A549 (cell line): ENCODE data around the gene TLCD5. TPM values are rescaled to one million over a fixed set of nuclear protein-coding genes. Genes with fewer than 3 reads are reported as not detected.
A peak's percentile ranks its signal among the peaks of the same experiment; 100 is the strongest.

Experiments
- ATAC-seq, 2 experiments: fragments of 200-7000 bp in 1 of 2; fragments of >200 bp in 1 of 2; cut with Nextera tagmentation in 1 of 2; cut with Tn5 transposase in 1 of 2; 3 replicates each; pipeline versions ENCODE4 v1.8.0 to v1.9.1; 2018 to 2020; ENCODE audit warnings: mild to moderate bottlenecking in 1 of 2, moderate library complexity in 1 of 2
- CTCF ChIA-PET: fragments of 300-600 bp; sonication (Branson Sonifier 250); formaldehyde crosslinking; extraction: SDS; loops from one replicate; lab custom pipeline; 2021; ENCODE audit warnings: antibody characterized with exemption, inconsistent platforms; lab: Yijun Ruan, JAX
- POLR2A ChIA-PET: fragments of 350-600 bp; formaldehyde crosslinking; extraction: SDS; loops from one replicate; lab custom pipeline; 2021; ENCODE audit warnings: antibody characterized with exemption, inconsistent platforms; lab: Yijun Ruan, JAX
- DNase-seq, 2 experiments: peaks; one replicate each; pipeline versions ENCODE4 v3.0.0 to v3.0.0-alpha.2; 2011 to 2016; ENCODE audit warnings: low read depth in 1 of 2, low spot score in 1 of 2
- FAIRE-seq: peaks from 2 replicates; lab custom pipeline; 2011; peaks lifted over from hg19 to GRCh38; lab: Jason Lieb, UNC
- H3K27ac ChIP-seq, 2 experiments: fragments of >200 bp; sonication (Bioruptor Twin); formaldehyde crosslinking; 3 replicates each; pipeline ENCODE4 v1.5.1; 2016 to 2017
- H3K4me1 ChIP-seq: fragments of >200 bp; sonication (Bioruptor Twin); formaldehyde crosslinking; 3 replicates; pipeline ENCODE4 v1.6.1; 2016
- H3K4me2 ChIP-seq: fragments of >200 bp; sonication (Bioruptor Twin); formaldehyde crosslinking; 3 replicates; pipeline ENCODE4 v1.6.1; 2016
- H3K4me3 ChIP-seq: fragments of >200 bp; sonication (Bioruptor Twin); formaldehyde crosslinking; 3 replicates; pipeline ENCODE4 v1.5.1; 2016
- H3K9me3 ChIP-seq: fragments of >200 bp; sonication (Bioruptor Twin); formaldehyde crosslinking; 3 replicates; pipeline ENCODE4 v1.6.1; 2016
- ATOH8 ChIP-seq: fragments of 250-450 bp; sonication (Bioruptor Pico); IDR thresholded peaks from 2 replicates; pipeline ENCODE4 v1.5.0; 2020; ENCODE audit warnings: low read depth, mild to moderate bottlenecking, moderate library complexity
- BCL3 ChIP-seq: fragments of >200 bp; sonication (Bioruptor Twin); formaldehyde crosslinking; IDR thresholded peaks from 3 replicates; pipeline ENCODE4 v1.6.1; 2016
- CEBPB ChIP-seq, 2 experiments: fragments of >200 bp in 1 of 2; sonication (Bioruptor Twin) in 1 of 2; formaldehyde crosslinking in 1 of 2; IDR thresholded peaks; 2 replicates each; pipeline ENCODE4 v1.6.1; 2012 to 2016
- EHF ChIP-seq: fragments of 250-450 bp; sonication (Bioruptor Pico); IDR thresholded peaks from 2 replicates; pipeline ENCODE4 v1.5.0; 2020; ENCODE audit warnings: mild to moderate bottlenecking
- ESRRA ChIP-seq: fragments of 150-350 bp; IDR thresholded peaks from 2 replicates; pipeline ENCODE4 v1.6.1; 2014; ENCODE audit warnings: mild to moderate bottlenecking, low read length, borderline replicate concordance
- FOSL2 ChIP-seq, 2 experiments: fragments of 450-650 bp in 1 of 2; fragments of >200 bp in 1 of 2; sonication (Bioruptor Twin) in 1 of 2; formaldehyde crosslinking; IDR thresholded peaks; 2 replicates each; pipeline versions ENCODE4 v1.5.0 to v1.6.1; 2016 to 2020; ENCODE audit warnings: mild to moderate bottlenecking in 1 of 2, moderate library complexity in 1 of 2
- GATA3 ChIP-seq: IDR thresholded peaks from 2 replicates; pipeline ENCODE4 v1.6.1; 2012; ENCODE audit warnings: borderline replicate concordance
- HDAC2 ChIP-seq: fragments of 200-600 bp; sonication (generic); IDR thresholded peaks from 2 replicates; pipeline ENCODE4 v1.6.1; 2016
- HEYL ChIP-seq: fragments of 250-450 bp; sonication (Bioruptor Pico); IDR thresholded peaks from 2 replicates; pipeline ENCODE4 v1.8.0; 2021; ENCODE audit warnings: mild to moderate bottlenecking, moderate library complexity
- JUNB ChIP-seq: fragments of >200 bp; sonication (Bioruptor Twin); formaldehyde crosslinking; IDR thresholded peaks from 2 replicates; pipeline ENCODE4 v1.6.1; 2016
- KDM1A ChIP-seq: fragments of 200-600 bp; sonication (generic); IDR thresholded peaks from 2 replicates; pipeline ENCODE4 v1.6.1; 2016; ENCODE audit warnings: low read depth, mild to moderate bottlenecking
- KDM5A ChIP-seq: fragments of 200-600 bp; sonication (generic); IDR thresholded peaks from 2 replicates; pipeline ENCODE4 v1.6.1; 2016; ENCODE audit warnings: antibody characterized with exemption, mild to moderate bottlenecking
- MAFK ChIP-seq: fragments of 450-650 bp; IDR thresholded peaks from 2 replicates; pipeline ENCODE4 v1.6.1; 2014; ENCODE audit not compliant: partially characterized antibody
- MAZ ChIP-seq: fragments of 150-350 bp; IDR thresholded peaks from 2 replicates; pipeline ENCODE4 v1.6.1; 2014; ENCODE audit warnings: antibody characterized with exemption, low read depth, low read length, borderline replicate concordance
- NFE2L2 ChIP-seq: fragments of 150-350 bp; conservative IDR thresholded peaks from 2 replicates; pipeline ENCODE4 v1.6.1; 2014; ENCODE audit warnings: low read length
- POLR2A ChIP-seq: IDR thresholded peaks from 2 replicates; pipeline ENCODE4 v1.6.1; 2012; ENCODE audit warnings: mild to moderate bottlenecking, low read length
- RCOR1 ChIP-seq: fragments of 150-350 bp; IDR thresholded peaks from 2 replicates; pipeline ENCODE4 v1.6.1; 2014; ENCODE audit warnings: antibody characterized with exemption, low read length, low read depth
- TP53 ChIP-seq: fragments of 250-450 bp; sonication (Bioruptor Pico); IDR thresholded peaks from 2 replicates; pipeline ENCODE4 v1.5.0; 2021; ENCODE audit warnings: mild to moderate bottlenecking, moderate library complexity
- ZC3H11A ChIP-seq: fragments of 450-650 bp; IDR thresholded peaks from 2 replicates; pipeline ENCODE4 v1.6.1; 2014; ENCODE audit warnings: antibody characterized with exemption, mild to moderate bottlenecking
- ZNF302 ChIP-seq: fragments of 250-450 bp; sonication (Bioruptor Pico); IDR thresholded peaks from 2 replicates; pipeline ENCODE4 v1.9.0; 2021; ENCODE audit warnings: inconsistent platforms, mild to moderate bottlenecking, moderate library complexity
- ZSCAN20 ChIP-seq: fragments of 250-450 bp; sonication (Bioruptor Pico); IDR thresholded peaks from 2 replicates; pipeline ENCODE4 v1.8.0; 2022; ENCODE audit warnings: mild to moderate bottlenecking, moderate library complexity
- WGBS: methylation state at CpG from one replicate; pipeline ENCODE4 v1.1.6; 2017; ENCODE audit errors: missing lambda C conversion rate; 5-methylcytosine and 5-hydroxymethylcytosine counted together
- polyA plus RNA-seq, 4 experiments: library from polyadenylated mRNA; depleted of rRNA in 3 of 4; stranded (reverse); fragments of >200 nt; fragmentation: RNase III in 1 of 4; extraction: RNeasy Plus Mini Kit Qiagen cat#74134 plus additional on column Dnase treatment in 1 of 4; gene quantifications; 2 replicates in 3 of 4; 3 replicates in 1 of 4; pipeline ENCODE4 v1.2.3, GENCODE V29; 2011 to 2017
- TF ChIP-seq, protein P1 (sequence below): IDR thresholded peaks from 2 replicates; pipeline ENCODE4 v1.6.1; 2012

Gene TLCD5
- polyA plus RNA-seq, 2 of the 4 experiments (the other 2 are of a cell fraction) = 5.8 to 12.9 TPM

GRCh38 chr11:120331301-120331996 is 6.3 kb downstream of the TLCD5 start:
- DNase-seq (peak; percentile 32 to 45), ATAC-seq (peak in 1 of 2 experiments; percentile 58; a peak in 3 of 6 replicates), FAIRE-seq (no peak)
- CTCF ChIA-PET = interaction anchor here (1.7 kb wide), 1 partner anchor 99 kb away, joined by 6 read pairs; no protein-coding TSS in a partner anchor
- POLR2A ChIA-PET = no interaction called here
- no peaks in the 10 kb centered on the region for H3K9me3 ChIP-seq
- H3K27ac ChIP-seq = peak overlapping the region; percentile 46 to 86
- no peak for TF ChIP-seq TP53
- no peak for TF ChIP-seq HDAC2
- TF ChIP-seq ESRRA = no peak
- TF ChIP-seq CEBPB (IDR thresholded peaks at IDR 0.05) = 0 out of 4 replicates have a peak, but pooled peaks of 1 of the 2 experiments have one; percentile 17
- no peak for TF ChIP-seq RCOR1
- no peak for TF ChIP-seq POLR2A
- TF ChIP-seq ZSCAN20 (CRISPR knock-in tag) = no peak
- TF ChIP-seq FOSL2 (IDR thresholded peaks at IDR 0.05) = no peak
- TF ChIP-seq FOSL2 (CRISPR knock-in tag; IDR thresholded peaks at IDR 0.05) = peak; percentile 32; the same call in 1 of the 2 replicates
- TF ChIP-seq ZNF302 (CRISPR knock-in tag) = no peak
- TF ChIP-seq, protein P1, sequence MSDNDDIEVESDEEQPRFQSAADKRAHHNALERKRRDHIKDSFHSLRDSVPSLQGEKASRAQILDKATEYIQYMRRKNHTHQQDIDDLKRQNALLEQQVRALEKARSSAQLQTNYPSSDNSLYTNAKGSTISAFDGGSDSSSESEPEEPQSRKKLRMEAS = no peak
- no peak for TF ChIP-seq HEYL (CRISPR knock-in tag)
- no peak for TF ChIP-seq KDM5A
- TF ChIP-seq BCL3 = no peak
- TF ChIP-seq GATA3 = peak; percentile 56; the same call in 1 of the 2 replicates
- TF ChIP-seq KDM1A = no peak
- TF ChIP-seq JUNB = no peak
- TF ChIP-seq EHF (CRISPR knock-in tag) = no peak
- no peak for TF ChIP-seq ATOH8
- TF ChIP-seq ZC3H11A = no peak
- TF ChIP-seq MAZ = no peak
- 41% methylated on average over 2 of the region's 2 CpGs for WGBS
- H3K4me1 ChIP-seq = peaks cover 49% of the 10 kb centered on the region
- H3K4me3 ChIP-seq = no peak overlapping the region
- H3K4me2 ChIP-seq = peak overlapping the region; percentile 62

DNA sequence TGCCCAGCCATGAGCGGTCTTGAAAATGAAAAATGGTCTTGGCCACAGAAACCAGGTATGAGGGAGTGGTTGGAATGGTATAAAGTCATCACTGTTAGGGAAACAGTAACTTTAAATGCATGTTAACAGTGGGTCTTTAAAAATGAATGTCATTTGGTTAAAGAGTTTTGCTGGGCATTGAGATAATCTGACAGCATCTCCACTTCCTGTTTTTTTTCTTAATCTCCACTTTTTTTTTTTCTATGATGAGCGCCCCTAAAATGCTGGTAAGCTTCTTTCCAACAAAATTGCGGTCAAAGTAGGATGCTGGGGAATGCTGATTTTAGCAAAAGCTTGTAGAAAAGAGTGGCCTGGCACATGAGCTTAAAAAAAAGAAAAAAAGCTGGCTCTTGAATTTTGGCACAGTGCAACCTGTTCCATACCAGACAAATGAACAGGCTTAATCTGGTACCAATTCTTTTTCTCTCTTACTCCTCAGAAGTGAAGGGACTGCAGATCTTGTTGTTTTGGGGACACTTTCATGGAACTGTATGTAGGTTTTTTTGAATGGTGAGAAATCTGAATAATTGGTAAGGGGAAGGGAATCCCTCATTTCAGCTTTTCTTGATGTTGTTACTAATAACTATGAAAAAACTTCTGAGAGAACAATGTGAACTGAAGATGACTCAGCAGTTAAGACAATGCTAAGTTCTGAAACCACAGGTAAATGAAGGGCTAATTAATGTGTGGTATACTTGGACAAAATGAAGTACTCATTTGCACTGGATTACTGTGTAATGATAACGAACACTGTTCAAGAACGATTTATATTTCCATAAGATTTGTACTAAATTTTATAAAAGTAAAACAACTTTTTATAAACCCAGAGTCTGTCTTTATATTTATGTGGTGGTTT is 8.0 kb downstream of the TLCD5 start:
- FAIRE-seq (no peak), ATAC-seq (no peak), DNase-seq (no peak)
- TF ChIP-seq MAFK (peak; percentile 89), POLR2A (no peak), NFE2L2 (peak; percentile 81)
- Histone ChIP-seq H3K4me1 (peaks cover 38% of the 10 kb centered on the region), H3K4me2 (peak overlapping the region; percentile 16), H3K4me3 (no peak overlapping the region), H3K27ac (peak overlapping the region; percentile 44 to 86), H3K9me3 (no peaks in the 10 kb centered on the region)
- 85% methylated on average over 5 of the region's 5 CpGs for WGBS
- POLR2A ChIA-PET = interaction anchor here (0.6 kb wide), 1 partner anchor 607 kb away, joined by 3 read pairs; no protein-coding TSS in a partner anchor
- CTCF ChIA-PET = interaction anchor here (1.3 to 1.7 kb wide), 2 partner anchors 8 to 98 kb away, joined by 3 to 6 read pairs; partner anchors contain the start of gene TLCD5
